NCI-H2196 treated with DMSO at 0.1 percent for 48 hours (cell line): ENCODE measurements around the gene CAPZA3.
"Not testable (repeated sequence)": the region's sequence is repeated elsewhere in the genome, so short reads cannot be mapped to it uniquely, and the experiment has no call there.

Experiments used
- DNase-seq: peaks from one replicate; lab custom pipeline; 2025; ENCODE audit not compliant: unreplicated experiment; lab: John Stamatoyannopoulos, UW

Gene CAPZA3

GRCh38 chr12:18753481-18754123, 15.7 kb downstream of the CAPZA3 start:
- no peak for DNase-seq

- no peak for DNase-seq
Measured at GRCh38 chr12:18754124-18754707, 16.3 kb downstream of the CAPZA3 start.

DNA sequence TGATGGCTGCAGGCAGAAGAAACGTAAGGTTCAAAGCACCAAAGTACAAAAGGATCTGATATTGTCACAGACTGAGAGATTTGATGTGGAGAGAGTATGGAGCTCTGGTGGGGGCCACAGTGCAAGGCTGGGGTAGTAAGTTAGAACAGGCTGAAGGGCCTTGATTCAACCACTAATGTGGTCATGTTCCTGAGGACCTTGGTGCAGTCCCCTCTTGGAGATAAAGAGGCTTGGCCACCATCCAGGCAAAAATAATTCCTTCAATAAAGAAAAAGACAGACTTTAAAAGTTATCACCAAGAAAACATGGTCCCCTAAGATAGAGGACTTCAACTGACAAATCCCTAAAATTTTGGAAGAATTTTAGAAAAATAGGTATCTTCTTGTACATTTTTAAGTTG, 17.4 kb downstream of the CAPZA3 start:
- DNase-seq = no peak

GRCh38 chr12:18766479-18766878, 28.6 kb downstream of the CAPZA3 start:
- DNase-seq = not testable (repeated sequence)

DNA sequence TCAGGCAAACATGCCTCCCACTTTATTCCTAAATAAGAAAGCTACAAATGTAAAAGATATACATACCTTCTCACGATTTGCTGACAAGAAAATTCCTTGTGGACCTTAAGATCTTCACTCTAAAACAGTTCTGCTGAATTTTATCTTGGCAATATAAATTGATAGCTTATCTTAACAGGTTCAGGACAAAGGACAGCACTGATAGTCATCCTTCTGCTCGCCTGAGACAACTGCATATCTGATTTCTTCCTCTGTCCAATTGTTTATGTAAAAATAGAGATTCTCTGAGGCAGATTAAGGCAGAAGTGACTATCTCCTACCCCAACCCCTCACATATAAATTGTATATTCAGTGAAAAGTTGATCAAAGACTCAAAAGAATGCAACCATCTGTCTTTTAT, 44.9 kb downstream of the CAPZA3 start:
- no peak for DNase-seq

DNA sequence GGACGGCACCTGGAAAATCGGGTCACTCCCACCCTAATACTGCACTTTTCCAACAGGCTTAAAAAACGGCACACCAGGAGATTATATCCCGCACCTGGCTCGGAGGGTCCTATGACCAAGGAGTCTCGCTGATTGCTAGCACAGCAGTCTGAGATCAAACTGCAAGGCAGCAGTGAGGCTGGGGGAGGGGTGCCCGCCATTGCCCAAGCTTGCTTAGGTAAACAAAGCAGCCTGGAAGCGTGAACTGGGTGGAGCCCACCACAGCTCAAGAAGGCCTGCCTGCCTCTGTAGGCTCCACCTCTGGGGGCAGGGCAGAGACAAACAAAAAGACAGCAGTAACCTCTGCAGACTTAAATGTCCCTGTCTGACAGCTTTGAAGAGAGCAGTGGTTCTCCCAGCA, 47.5 kb downstream of the CAPZA3 start:
- not testable (repeated sequence) for DNase-seq
